IPS-NIHi7 (cell line): ENCODE data around the gene MEA1.

Experiments
- DNase-seq: peaks from one replicate; pipeline ENCODE4 v3.0.0; 2012; ENCODE audit warnings: mixed read lengths; ENCODE audit errors: extremely low spot score

MEA1 gene

DNA sequence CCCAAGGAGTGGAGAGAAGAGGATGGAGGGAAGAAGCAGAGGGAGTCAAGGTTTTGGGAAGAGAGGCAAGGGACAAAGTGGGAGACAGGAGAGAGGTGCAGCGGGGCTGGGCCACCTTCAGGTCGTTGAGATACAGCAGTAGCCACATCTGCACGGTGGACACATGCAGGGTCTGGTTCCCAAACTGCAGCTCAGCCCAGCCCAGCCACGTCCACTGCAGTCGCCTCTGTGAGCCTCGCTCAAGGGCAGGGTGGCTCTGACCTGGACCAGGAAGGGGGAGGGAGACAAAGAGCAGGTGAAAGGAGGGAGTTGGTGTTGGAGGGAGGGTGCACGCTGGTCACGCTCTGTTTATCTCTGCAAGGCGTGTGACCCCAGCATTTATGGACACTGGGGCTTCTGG lies 25.0 kb upstream of the MEA1 start:
- DNase-seq, result no peak

DNA sequence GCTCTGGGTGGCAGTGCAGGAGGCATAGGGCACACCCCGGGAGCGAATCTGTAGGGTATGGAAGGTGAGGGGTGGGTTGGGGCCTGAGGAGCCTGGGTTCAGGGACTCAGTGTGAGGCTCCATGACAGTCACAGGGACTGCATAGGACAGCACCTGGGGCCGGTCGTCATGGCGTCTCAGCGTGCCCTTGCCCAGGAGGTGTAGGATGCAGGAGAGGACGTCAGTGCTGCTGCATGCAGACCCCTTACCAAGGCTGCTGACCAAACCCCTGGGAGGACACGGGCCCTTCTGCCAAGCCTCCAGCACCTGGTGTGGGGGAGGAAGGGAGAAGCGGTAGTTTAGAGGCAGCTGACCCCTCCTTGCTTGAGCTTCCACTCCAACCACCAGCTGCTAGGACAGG lies 24.0 kb upstream of the MEA1 start:
- DNase-seq, result no peak

DNA sequence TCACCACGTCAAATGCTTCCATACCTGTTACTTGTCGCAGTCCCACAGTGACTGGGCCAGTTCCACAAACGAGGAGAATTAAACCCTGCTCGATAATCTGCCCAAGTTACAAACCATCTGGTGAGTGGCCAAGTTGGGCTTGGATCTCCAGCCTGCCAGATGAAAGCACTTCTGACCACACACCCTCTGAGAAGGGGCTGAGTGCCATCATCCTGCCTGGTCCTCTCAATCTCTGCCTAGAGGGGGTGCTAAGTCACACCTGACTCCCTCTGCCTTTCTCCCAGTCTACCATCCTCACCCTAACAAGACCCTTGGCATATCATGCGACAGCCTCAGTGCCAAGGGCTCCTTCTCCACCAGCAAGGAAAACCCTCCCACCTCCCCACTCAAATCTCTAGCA lies 23.5 kb upstream of the MEA1 start:
- no peak for DNase-seq

DNA sequence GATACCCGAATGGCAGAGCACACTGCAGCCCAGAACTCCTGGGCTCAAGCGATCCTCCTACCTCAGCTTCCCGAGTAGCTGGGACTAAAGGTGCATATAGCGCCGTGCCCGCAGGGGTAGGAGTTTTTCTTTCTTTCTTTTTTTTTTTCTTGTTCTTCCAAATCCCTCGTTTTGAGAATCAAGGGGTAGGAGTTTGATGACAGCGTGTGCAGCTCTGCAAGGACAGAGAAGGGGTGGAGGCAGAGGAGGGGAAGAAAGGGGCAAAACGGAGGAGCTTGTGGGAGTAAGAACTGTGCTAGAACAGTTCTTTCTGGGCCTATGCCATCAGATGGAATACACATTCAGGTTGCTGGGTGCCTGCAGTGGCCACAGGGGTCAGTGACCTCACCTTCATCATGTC lies 23.0 kb upstream of the MEA1 start:
- DNase-seq, result no peak

DNA sequence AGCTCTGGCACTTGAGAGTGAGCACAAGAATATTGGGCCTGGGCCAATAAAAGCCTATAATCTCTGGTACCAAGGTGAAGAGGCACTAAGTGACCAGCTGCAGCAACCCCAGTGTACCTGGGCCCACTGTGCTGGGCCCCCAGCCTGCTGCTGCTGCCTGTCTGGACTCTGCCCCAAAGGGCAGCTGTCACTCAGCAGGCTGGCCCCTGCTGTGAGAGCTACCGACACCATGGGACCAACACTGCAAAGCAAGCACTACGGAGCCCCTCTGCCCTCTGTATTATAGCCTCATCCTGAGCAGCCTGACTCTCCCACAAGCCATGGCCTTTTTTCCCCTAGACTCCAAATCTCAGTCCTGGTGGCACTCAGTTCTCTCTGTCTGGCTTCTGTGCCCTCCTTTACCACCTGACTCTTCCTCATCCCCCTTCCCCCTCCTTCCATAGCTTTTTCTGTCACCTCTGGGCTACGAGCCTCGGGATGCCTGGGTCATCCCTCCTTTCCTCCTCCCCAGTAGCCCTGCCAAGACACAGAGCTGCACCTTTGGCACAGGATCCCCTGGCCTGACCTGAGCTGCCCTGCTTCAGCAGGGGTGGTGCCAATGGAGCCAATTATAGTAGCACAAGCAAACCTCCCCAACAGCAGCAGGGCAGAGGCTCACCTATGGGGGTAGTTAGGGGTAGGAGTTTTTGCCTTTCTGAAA lies 21.9 kb upstream of the MEA1 start:
- no peak for DNase-seq

DNA sequence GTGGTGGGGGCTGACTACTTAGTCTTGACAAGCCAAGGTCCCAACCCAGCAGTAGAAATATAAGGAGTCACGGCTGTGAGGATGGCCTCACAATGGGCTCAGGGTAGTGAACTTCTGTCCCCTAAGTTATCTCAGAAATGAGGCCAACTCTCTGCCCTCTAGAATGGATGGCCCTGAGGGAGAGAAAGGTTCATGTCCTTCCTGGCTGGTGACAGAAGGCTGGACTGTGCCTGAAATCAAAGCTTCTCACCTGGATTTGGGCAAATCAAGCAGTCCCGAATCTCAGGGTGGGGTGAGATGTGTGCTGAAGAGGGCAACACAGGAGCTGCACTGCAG lies 20.4 kb upstream of the MEA1 start:
- DNase-seq, result no peak

DNA sequence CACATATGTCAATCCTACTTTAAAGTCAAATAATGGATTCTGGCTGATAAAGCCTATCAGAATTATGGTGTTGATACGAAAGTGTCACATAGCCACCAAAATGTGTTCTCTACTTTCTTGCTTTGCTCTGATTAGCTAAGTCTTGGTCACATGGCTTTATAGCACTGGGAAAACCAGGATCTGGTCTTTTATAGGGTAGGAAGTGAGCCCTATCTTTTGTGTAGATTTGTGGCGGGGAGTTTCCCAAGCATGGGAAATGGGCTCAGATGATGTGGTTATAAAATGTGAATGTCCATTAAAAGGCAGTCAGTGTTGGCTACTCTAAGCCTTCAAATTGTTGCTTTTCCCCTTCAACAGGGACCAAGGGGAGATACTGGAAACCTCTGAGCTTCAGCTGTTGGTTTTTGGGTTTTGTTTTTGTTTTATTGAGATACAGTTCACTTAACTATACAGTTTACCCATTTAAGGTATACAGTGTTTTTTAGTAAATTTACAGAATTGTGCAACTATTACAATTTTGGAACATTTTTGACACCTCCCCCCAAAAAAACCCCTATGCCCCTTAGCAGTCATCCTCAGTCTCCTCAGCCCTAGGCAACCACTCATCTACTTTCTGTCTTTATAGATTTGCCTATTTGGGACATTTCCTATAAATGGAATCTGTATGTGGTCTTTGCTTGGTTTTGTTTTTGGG lies 19.9 kb upstream of the MEA1 start:
- DNase-seq, result no peak

DNA sequence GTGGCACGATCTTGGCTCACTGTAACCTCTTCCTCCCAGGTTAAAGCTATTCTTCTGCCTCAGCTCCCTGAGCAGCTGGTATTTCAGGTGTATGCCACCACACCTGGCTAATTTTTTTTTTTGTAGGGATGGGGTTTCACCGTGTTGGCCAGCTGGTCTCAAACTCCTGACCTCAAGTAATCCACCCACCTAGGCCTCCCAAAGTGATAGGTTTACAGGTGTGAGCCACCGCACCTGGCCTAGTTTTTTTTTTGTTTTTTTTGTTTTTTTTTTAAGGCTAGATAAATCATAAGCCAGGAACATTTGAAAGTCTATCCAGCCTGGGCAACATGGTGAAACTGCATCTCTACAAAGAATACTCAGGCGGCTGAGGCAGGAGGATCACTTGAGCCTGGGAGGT lies 18.6 kb upstream of the MEA1 start:
- DNase-seq, result no peak

DNA sequence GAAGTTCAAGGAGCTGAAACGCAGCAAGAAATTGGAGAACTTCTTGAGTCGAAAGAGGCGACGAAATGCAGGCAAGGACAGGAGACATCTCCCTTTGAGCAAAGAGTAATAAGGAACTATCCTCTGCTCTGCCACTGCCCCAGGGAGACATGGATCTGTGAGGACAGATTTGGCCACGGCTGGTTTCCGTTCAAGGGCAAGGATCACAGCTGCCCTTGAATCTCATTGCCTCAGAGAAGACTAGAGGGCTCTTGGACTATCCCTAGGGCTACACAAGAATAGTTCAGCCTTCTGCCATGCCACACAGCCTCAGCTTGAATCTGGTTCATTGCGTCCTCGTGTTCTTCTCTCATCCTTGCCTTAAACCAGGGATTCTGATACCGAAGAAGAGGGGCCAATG lies 15.4 kb upstream of the MEA1 start:
- no peak for DNase-seq

DNA sequence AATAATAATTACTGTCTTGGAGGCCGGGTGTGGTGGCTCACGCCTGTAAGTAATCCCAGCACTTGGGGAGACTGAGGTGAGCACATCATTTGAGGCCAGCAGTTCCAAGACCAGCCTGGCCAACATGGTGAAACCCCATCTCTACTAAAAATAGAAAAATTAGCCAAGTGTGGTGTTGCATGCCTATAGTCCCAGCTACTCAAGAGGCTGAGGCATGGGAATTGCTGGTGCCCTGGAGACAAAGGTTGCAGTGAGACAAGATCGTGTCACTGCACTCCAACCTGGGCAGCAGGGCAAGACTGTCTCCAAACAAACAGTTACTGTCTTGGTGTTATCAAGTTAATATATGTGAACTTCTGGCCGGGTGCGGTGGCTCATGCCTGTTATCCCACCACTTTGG lies 12.6 kb upstream of the MEA1 start:
- no peak for DNase-seq

DNA sequence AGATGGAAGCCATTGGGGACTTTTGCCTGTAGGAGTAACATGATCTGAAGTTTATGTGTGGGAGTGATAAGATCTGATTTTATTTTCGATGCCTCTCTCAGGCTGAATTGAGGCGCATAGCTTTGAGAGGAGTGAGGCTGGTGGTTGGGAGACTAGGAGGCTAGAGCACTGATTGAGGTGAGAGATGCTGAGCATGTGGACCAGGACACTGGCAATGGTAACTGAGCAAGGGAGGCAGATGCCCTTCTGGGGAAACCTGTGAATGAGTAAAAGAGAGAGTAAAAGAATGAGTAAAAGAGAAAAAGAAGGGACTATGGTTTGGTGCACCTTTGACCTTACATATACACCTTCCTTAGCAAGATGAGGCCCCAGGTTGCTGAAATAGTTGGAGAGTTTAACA lies 10.7 kb upstream of the MEA1 start:
- no peak for DNase-seq

DNA sequence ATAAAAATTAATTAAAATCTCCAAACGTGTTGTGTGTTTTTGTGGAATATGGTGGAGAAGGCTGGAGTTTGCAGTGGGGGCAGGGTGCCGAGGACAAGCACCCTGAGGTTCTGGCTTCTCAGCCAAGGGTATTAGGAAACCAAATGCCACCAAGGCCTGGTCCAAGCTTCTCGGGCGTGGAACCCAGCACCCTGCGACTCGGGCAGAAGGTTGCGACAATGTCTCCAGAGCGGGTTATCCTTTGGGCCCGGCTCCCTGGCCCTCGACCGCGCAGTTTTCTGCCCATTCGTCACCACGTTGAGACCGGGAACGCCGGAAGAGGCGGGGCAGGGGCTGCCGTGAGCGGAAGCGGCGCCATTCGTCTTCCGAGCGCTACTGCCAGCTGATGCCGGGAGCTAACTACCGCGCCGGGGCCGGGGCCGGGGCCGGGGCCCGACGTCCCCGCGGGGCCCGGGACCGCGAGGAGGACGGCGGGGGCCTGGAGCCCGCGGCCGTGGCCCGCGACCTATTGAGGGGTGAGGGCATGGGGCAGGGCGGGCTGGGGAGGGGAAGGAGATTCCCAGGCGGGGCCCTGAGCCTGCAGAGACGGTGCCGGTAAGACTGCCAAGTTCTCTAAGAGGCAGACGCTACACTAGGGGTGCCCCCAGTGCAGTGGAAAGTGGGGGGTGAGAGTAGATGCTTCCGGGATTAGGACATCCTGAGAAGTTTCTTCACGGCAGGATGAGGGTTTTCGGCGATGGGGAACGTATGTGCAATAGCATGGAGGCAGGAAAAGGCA lies 7.7 kb upstream of the MEA1 start, which contains the start of gene RRP36:
Gene RRP36 (plus strand): TSS at position 354 of the 778 bp plus-strand sequence. CDS start 32 bp downstream, at position 386.
- peak; percentile 89 for DNase-seq

DNA sequence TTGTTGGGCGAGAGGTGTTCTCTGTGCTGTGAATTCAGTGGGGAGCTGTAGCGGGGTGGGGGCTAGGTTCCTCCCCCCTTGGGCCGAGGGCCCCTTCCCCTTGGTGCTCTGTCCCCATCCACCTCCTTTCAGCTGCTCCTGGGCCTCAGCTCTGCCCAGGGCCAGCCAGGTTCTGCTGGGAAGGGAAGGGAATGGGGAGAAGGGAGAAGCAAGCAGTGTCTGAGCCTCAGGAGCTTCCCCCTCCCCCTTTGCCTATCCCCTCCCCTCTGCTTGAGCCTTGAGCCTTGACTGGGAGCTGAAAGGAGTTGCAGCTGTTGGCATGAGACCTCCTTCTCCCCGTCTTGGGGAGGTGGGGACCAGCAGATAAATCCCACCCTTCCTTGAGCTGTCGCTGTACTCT lies 7.1 kb upstream of the MEA1 start:
- peak; percentile 78 for DNase-seq

DNA sequence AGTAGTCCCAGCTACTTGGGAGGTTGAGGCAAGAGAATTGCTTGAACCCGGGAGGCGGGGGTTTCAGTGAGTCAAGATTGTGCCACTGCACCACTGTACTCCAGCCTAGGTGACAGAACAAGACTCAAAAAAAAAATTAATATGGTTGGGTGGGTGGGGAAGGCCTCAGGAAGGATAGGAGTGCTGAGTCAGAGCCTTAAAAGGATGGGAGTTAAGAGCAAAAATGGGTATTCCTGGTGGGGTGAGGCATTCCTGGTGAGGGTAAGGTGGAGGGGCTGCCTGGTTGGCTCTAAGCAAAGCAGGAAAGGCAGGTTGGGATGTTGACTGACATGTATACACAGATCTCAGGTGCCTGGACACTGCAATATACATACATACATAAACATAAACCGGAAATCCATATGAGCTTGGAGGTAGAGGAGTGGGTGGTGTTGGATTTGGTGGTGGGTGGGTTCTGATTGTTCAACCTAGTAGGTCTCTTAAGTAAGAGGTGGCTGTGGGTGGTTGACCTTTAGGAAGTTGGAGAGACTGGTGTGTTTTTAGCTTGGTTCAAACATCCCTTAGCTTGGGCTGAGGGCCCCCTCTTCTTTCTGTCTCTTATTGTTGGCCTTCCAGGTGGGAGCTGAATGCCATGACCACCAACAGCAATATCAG lies 6.4 kb upstream of the MEA1 start:
- no peak for DNase-seq

DNA sequence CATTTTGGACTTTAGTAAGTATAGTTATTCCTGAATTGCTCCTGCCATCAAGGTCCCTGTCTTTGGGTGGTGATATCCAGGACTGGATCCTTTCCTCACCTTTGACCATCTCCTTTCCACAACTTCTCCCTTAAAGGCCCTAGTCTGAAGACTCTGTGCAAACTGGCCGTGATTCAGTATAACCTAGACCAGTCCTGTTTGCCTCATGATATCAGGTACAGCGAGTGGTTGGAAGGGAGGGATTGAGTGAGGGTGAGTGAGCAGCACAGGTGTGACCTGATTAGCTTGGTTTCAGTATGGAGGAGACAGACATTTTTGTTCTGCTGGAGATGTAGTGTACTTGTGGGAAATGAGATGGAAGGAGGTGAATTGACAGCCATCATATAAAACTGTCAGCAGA lies 5.4 kb upstream of the MEA1 start:
- DNase-seq, result no peak

DNA sequence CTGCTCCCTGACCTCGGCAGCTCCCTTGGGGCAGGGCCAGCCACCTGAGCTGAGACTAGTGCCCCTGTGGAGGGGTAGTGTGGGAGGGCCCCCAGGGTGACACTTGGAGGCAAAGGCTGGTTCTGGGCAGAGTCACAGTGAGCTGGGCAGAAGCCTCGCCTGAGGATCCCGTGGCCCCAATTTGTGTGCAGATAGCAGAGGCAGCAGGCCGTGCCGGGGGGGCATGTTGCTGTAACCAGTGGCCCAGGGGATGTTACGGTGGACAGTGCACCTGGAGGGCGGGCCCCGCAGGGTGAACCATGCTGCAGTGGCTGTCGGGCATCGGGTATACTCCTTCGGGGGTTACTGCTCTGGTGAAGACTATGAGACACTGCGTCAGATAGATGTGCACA lies 3.2 kb upstream of the MEA1 start:
- no peak for DNase-seq

DNA sequence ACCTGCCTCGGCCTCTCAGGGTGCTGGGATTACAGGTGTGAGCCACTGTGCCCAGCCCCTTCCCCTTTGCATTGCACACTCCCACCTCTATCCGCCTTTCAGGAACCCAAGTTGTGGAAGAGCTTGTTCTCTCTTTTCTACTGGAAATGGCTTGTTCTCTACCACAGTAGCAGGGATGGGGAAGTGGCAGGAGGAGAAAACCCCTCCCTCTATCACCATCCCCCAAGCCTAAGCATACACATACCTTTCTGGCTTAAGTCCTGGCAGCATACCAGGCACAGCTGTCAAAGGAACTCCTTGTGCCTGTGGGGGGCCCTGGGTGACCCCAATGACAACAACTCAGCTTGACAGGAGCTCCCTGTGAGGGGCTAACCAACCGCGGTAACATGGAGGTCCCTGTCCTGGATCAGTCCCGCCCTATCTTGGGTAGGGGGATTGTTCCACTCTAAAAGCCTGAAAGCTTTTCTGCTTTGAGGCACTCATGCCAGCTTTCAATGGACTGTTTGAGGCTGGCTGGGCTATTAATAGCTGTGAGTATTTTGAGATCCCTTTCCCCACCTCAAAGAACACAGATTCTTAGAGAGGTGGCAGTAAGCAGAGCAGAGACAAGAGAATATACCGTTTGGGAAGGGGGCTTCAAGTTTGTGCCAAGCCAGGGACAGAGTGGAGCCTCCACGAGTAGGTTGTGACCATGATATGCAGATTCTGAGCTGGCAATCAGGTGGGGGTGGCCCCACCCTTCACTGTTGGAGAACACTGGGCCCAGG lies 2.6 kb upstream of the MEA1 start:
- DNase-seq, result no peak

DNA sequence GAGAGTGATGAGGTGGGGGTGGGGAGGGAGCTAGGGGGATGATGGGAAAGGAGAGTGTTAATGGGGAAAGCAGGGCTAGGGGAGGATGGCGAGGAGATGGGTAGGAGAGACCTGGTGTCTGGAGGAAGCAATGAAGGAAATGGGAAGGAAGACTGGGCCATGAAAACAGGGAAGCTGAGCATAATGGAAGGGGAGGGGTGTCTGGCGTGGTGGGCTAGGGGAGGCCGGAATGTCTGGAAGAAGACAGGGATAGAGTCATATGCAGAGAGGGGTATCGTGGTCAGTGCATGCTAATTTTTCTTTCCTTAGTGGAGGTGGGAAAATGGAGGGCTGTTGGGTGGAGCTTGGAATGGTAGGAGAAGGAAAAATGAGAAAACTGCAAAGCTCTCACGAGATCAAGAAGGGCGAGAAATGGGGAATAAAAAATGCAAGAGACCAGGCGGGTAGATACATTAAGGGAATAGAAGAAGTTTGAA lies 726 bp upstream of the MEA1 start:
- no peak for DNase-seq

DNA sequence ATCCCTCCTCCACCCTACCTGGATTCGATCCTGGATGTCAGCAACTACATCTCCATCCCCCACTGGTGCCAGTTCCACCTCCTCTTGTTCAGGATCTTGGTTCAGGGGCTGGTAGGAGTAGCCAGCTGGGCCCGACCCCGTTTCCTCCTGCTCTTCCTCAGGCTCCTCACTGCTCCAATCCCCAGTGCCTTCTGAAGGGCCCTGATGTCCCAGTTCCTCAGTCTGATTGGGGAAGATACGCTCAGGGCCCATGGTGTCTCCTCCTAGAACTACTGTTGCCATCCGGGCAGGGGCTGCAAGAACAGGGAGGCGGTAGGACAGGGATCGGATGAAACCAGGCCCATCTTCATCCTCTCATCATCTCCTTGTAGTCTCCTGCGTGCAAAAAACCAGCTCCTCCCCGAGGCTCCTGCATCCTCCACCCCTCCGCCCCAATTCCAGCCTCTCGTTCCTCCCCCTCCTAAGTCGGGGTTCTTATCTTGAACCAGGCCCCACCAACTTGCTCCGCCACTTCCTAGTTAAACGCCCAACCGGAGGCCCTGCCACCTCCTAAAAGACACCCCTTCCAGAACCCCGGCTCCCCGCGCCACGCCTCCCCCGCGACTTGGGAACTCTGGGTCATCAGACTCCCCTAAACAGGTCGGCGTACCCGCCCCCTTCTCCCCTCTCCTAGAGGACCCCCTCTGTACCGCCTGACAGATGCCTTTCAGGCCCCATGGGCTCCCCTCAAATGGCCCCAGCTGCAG lies 476 bp downstream of the MEA1 start:
- no peak for DNase-seq

DNA sequence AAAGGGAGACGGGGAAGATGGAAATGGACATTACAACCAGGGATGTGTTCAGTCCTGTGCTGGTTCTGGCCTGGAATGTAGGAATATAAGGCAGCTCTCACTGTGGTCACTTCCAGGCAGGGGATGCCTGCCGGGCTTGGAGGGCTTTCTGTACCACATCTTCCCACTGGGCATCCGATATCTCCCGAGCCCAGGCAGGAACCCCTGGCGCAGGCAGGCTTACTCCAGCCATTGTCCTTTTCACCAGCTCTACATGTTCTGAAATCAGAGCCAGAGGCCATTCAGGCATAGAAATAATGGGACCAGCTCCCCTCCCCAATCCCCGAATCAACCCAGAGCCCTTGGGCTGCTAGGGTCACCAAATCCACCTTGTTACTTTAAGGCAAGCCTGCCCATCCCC lies 1.4 kb downstream of the MEA1 start:
- no peak for DNase-seq

DNA sequence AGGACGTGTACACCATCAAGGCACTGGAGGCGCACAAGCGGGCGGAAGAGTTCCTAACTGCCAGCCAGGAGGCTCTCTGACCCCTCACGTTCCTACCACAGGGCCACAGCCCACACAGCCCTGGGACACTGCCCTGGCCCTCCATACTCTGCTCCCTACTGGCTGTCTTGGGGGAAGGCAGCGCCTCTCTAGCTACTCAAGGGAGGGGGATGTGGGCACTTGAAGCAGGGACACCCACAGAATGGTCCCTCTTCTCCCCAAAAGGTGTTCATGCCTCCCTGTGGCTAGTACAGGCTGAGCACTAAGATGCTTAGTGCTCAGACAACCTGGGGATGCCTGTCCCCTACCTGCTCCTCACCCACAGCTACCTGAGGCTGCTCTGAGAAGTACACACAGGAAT lies 2.5 kb downstream of the MEA1 start:
- no peak for DNase-seq
